ENCODE results near the gene SPSB3.

SPSB3 gene

DNA sequence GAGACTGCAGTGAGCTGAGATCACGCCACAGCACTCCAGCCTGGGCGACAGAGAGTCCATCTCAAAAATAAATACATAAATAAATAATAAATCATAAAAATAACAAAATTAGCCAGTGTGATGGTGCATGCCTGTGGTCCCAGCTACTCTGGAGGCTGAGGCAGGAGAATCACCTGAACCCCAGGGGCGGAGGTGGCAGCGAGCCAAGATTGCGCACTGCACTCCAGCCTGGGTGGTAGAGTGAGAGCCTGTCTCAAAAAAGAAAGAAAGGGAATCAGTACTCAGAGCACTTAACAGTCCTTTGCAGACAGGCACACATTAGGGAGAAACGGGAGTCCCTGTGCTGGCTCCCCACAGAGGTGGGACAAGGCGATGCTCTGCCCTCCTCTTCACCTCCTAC, 51.3 kb downstream of the SPSB3 start:
- no peak overlapping the region for H3K4me3 ChIP-seq (ENCODE audit: low read depth, low read length)
- no peak for TF ChIP-seq CTCF (IDR thresholded peaks at IDR 0.05; ENCODE audit: control insufficient read depth, extremely low read depth, insufficient read depth)
- DNase-seq (ENCODE audit: low read depth) = no peak

DNA sequence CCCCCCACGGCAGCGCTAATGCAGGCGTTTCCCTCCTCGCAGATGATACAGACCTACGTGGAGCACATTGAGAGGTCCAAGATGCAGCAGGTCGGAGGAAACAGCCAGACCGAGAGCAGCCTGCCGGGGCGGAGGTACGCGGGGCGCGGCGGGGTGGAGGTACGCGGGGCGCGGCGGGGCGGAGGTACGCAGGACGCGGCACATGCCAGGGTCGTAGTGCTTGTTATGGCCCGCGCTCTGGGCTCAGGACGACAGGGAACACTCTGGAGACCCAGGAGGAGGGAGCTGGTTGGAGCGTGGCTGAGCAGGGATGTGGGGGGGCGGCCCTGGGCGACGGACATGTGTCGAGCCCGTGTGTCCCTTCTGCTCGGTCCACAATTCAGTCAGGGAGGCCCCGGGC, 52.9 kb downstream of the SPSB3 start:
- H3K4me3 ChIP-seq (ENCODE audit: low read depth, low read length) = no peak overlapping the region
- no peak for TF ChIP-seq CTCF (IDR thresholded peaks at IDR 0.05; ENCODE audit: control insufficient read depth, extremely low read depth, insufficient read depth)
- DNase-seq (ENCODE audit: low read depth) = no peak

DNA sequence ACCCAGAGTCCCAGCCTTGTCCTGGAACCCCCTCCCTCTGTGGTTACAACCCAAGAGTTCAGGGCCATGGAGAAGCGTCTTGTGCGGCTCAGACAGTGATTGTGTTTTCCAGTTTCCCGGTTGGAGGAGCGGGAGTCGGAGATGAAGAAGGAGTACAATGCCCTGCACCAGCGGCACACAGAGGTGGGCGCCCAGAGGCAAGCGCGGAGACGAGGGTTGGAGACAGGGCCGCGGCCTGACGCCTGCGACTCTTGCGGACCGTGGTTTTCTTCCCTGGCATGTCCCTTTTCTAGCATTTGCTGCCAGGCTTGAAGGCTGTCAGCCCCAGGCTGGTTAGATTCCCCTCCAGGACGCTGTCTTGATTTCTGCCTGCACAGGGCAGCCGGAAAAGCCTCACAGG, 53.3 kb downstream of the SPSB3 start:
- DNase-seq (ENCODE audit: low read depth) = no peak
- H3K4me3 ChIP-seq (ENCODE audit: low read depth, low read length) = no peak overlapping the region
- TF ChIP-seq CTCF (IDR thresholded peaks at IDR 0.05; ENCODE audit: control insufficient read depth, extremely low read depth, insufficient read depth) = no peak

DNA sequence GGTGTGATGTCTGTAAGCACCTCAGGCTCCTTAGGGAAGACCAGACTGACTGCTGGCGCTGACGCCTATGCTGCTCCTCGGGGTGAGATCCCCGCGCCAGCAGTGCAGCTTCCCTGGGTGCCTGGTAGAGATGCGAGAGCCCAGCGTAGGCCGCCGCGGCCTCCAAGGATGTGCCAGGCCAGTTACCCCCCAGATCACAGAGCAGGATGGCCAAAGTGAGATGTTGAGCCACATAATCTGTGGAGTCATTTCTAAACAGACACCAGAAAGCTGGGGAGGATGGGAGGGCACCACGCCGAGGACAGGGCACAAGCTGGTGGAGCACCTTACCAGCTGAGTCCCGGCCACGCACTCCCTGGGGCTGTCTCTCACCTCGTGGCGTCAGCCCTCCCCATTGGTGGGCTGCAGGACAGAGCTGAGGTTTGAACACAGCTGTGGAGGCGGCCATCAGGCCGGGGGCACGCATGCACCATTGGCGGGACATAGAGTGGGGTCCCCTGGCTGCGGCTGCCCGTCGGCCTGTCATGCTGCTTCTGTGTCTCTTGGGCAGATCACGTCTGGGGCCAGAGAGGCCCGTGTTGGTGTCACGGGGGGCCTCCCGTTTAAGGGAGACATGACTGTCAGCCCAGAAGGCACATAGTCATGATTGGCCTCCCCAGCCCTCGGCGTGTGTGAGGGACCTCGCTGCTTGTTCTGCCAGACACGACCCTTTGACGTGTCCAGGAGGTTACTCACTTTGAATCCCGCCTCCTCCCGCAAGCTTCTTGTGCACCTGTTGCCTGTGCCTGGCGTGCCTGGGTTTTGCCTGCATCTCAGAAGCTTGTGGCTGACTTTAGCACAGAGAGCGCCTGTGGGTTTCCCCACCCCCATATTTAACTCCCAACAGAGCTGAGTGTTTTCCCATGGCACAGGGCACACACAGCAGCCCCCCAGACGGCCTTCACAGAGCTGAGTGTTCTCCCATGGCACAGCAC, 54.4 kb downstream of the SPSB3 start:
- DNase-seq (ENCODE audit: low read depth) = no peak
- TF ChIP-seq CTCF (IDR thresholded peaks at IDR 0.05; ENCODE audit: control insufficient read depth, extremely low read depth, insufficient read depth) = no peak
- no peak overlapping the region for H3K4me3 ChIP-seq (ENCODE audit: low read depth, low read length)

Measured in LNCaP clone FGC (cell line).